NCI-H128 (cell line): Measurements from ENCODE around the gene SPEG.

Experiments
- DNase-seq: peaks from one replicate; lab custom pipeline; 2025; ENCODE audit not compliant: unreplicated experiment; lab: John Stamatoyannopoulos, UW

SPEG gene

DNA sequence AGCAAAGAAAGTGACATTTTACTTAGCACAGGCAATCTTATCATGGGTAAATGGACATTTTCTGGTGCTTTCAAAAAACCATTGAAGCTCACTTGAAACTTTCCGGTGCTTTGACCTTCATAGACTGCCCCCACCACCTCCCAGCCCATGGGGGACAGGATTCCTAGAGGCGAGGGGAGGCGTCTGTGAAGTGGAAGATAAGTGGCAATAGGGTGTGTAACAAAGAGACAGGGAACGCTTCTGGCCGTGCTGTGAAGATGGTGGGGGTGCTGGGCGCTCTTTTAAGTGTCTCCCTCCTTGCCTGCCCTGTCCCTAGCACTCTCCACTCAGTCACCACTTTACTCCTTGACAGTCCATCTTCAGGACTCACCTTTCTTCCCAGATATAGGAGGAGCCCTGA, 40.6 kb downstream of the SPEG start:
- no peak for DNase-seq

DNA sequence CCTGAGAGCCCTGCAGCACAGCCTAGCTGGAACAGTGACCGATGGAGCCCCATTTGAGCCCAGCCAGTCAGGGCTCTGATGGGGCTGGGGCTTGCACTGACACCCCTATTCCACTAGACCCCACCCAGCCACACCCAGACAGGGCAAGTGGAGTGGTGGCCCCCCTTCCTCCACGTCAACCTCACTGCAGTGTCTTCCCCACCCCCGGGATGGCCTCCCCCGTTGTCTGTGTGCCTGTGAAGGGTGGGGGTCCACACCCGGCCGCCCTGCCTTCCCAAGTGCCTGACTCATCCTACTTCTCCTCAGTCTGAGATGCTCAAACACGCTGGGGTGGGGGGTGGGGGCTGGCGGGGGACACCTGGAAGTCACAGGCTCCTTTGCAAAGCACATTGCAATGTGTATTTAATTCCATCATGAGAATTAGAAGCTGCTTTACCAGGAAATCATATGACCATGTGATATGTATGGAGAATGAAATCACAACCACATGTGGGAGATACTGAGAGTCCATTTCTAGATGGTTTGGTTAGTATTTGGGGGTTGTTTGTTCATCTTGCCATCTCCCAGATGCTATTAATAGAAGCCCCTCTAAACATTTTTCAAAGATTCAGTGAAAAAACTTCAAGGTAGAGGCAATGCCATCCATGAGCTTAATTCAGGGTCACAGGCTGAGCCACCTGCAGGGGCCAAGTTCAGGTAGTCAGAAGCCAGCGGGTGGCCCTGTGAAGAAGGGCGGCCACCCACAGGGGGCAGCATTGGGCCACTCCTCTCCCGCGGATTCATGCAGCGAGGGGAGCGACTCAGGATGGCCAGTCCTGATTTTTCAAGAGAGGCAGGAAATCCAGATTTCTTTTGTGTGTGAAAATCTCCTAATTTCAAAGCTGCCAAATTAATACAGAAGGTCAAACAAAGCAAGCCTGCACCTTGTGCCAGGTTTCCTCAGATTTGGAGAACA, 41.3 kb downstream of the SPEG start:
- no peak for DNase-seq

DNA sequence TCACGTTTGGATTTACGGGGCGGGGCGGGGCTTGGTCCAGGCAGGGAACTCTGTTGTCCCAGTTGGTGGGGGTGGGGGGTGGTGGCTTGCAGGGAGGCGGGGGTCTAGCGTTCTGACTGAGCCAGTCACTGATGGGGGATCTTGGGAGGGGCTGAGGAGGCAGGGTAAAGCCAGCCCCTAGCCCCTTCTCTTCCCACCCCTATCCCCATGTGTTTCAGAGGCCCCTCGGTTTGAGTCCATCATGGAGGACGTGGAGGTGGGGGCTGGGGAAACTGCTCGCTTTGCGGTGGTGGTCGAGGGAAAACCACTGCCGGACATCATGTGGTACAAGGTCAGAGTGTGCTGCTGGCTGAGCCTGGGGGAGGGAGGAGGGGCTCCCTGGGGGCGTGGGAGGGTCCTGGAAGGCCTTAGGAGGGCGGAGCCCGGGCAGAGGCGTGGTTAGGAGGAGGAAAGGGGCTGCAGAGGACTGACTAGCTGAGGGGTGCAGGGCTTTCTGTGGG, 42.1 kb downstream of the SPEG start:
- no peak for DNase-seq

DNA sequence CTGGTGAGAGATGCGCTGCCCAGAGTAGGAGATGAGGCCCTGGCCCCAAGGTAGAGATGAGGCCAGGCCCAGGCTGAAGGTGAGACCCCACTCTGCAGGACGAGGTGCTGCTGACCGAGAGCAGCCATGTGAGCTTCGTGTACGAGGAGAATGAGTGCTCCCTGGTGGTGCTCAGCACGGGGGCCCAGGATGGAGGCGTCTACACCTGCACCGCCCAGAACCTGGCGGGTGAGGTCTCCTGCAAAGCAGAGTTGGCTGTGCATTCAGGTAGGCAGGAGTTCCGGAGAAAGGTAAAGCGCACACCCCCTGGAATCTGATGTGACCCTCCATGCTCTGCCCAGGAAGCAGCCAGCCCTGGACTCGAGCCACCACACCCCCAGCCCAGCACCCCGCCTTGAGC, 42.5 kb downstream of the SPEG start:
- DNase-seq = no peak

DNA sequence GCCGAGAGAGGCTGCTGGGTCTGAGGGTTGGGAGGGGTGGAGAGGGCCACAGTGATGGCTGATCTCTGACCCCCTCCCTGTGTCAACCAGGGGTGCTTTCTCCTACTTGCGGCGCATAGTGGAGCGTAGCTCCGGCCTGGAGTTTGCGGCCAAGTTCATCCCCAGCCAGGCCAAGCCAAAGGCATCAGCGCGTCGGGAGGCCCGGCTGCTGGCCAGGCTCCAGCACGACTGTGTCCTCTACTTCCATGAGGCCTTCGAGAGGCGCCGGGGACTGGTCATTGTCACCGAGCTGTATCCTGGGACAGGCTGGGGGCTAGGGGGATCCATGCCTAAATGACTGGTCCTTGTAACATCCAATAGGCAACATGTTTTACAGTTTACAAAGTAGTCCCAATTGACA, 43.2 kb downstream of the SPEG start:
- no peak for DNase-seq

DNA sequence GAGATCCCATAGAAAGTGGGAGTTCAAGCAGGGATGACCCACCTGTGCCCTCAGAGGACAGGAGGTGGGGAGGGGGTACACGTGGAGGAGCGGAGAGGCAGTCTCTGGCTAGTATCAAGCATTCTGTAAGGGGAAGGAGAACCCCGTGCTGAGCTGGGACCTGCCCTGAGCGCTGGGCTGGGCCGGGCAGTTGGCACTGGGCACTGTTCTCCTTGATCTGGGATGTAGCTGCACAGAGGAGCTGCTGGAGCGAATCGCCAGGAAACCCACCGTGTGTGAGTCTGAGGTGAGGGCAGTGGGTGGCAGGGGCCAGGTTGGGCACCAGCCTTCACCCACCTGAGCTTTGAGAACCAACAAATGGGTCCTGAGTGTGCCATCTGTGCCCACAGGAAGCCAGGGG, 44.3 kb downstream of the SPEG start:
- DNase-seq = no peak

DNA sequence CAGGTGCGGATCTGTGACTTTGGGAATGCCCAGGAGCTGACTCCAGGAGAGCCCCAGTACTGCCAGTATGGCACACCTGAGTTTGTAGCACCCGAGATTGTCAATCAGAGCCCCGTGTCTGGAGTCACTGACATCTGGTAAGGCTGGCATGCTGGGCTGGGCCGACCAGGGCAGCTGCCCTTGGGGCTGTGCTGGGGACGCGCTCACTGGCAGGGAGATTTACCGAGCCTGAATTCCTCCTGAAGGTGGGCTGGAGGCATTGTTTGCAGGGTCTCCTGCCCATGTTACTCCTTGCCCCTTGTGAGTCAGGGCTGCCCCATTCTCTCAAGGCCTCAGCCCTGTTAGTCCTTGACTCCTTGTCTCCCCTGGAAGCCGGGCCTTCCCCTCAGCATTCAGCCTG, 45.4 kb downstream of the SPEG start:
- DNase-seq = no peak

DNA sequence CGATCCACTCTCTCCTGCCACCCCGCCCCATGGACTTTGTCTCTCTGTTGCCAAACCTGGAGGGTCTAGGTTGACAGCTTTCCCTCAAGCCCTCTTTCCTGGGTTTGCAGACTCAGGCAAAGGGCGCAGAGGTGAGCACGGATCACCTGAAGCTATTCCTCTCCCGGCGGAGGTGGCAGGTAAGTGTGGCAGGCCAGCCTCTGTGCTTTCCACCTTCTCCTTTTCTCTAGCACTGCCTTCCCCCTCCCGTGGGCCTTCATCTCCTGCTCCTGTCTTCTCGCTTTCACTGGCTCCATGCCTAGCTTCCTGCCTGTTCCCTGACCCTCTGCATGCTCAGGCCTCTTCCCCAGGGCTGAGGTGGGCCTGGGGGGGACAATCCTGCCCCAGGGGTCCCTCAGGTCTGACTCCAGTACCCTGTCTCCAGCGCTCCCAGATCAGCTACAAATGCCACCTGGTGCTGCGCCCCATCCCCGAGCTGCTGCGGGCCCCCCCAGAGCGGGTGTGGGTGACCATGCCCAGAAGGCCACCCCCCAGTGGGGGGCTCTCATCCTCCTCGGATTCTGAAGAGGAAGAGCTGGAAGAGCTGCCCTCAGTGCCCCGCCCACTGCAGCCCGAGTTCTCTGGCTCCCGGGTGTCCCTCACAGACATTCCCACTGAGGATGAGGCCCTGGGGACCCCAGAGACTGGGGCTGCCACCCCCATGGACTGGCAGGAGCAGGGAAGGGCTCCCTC, 48.2 kb downstream of the SPEG start:
- no peak for DNase-seq

DNA sequence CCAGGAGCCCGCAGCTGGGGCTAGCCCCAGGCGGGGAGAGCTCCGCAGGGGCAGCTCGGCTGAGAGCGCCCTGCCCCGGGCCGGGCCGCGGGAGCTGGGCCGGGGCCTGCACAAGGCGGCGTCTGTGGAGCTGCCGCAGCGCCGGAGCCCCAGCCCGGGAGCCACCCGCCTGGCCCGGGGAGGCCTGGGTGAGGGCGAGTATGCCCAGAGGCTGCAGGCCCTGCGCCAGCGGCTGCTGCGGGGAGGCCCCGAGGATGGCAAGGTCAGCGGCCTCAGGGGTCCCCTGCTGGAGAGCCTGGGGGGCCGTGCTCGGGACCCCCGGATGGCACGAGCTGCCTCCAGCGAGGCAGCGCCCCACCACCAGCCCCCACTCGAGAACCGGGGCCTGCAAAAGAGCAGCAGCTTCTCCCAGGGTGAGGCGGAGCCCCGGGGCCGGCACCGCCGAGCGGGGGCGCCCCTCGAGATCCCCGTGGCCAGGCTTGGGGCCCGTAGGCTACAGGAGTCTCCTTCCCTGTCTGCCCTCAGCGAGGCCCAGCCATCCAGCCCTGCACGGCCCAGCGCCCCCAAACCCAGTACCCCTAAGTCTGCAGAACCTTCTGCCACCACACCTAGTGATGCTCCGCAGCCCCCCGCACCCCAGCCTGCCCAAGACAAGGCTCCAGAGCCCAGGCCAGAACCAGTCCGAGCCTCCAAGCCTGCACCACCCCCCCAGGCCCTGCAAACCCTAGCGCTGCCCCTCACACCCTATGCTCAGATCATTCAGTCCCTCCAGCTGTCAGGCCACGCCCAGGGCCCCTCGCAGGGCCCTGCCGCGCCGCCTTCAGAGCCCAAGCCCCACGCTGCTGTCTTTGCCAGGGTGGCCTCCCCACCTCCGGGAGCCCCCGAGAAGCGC, 49.1 kb downstream of the SPEG start:
- DNase-seq = no peak

DNA sequence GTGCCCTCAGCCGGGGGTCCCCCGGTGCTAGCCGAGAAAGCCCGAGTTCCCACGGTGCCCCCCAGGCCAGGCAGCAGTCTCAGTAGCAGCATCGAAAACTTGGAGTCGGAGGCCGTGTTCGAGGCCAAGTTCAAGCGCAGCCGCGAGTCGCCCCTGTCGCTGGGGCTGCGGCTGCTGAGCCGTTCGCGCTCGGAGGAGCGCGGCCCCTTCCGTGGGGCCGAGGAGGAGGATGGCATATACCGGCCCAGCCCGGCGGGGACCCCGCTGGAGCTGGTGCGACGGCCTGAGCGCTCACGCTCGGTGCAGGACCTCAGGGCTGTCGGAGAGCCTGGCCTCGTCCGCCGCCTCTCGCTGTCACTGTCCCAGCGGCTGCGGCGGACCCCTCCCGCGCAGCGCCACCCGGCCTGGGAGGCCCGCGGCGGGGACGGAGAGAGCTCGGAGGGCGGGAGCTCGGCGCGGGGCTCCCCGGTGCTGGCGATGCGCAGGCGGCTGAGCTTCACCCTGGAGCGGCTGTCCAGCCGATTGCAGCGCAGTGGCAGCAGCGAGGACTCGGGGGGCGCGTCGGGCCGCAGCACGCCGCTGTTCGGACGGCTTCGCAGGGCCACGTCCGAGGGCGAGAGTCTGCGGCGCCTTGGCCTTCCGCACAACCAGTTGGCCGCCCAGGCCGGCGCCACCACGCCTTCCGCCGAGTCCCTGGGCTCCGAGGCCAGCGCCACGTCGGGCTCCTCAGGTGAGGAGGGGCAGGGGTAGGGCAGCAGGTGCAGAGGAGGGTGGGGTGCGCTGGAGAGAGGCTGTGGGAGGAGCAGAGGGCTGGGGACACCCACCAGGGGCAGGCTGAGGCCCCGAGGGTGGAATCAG, 49.9 kb downstream of the SPEG start:
- DNase-seq = no peak

DNA sequence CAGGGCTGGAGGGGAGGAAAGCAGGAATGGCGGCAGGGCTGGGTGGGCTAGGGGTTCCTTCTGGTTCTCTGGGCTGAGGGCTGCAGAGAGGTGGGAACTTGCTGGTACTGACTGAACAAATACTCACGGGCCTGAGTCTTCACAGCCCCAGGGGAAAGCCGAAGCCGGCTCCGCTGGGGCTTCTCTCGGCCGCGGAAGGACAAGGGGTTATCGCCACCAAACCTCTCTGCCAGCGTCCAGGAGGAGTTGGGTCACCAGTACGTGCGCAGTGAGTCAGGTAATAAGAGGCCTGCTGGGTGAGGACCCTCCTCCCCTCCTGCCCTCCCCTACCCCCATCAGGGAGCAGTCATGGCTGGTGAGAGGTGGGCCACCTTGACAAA, 50.5 kb downstream of the SPEG start:
- DNase-seq = no peak

DNA sequence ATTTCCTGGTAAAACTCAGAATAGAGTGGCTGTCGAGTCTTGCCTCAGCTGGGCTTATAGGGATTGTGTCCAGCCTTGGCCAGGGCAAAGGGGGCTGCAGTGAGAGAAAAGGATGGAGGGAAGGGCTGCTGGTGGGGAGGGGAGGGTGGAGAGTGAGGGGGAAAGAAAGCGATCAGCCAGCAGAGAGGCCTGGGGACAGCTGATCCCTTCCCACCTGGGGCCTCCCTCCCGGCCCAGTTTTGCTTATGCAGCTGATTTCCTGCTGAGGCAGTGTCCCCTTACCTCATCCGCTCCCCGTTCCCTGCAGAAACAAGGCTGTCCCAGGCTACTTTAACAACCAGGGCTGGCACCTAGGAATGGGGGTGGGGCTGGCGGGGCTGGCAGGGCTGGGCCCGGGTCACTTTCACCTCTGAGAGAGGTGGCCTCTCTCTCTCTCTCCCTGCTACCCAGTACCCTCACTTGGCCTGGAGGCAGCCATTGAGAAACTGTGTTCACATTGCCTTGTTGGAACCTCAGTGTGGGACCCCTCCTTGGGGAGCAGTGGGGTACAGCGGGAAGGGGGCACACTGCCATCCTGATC, 51.8 kb downstream of the SPEG start:
- no peak for DNase-seq

DNA sequence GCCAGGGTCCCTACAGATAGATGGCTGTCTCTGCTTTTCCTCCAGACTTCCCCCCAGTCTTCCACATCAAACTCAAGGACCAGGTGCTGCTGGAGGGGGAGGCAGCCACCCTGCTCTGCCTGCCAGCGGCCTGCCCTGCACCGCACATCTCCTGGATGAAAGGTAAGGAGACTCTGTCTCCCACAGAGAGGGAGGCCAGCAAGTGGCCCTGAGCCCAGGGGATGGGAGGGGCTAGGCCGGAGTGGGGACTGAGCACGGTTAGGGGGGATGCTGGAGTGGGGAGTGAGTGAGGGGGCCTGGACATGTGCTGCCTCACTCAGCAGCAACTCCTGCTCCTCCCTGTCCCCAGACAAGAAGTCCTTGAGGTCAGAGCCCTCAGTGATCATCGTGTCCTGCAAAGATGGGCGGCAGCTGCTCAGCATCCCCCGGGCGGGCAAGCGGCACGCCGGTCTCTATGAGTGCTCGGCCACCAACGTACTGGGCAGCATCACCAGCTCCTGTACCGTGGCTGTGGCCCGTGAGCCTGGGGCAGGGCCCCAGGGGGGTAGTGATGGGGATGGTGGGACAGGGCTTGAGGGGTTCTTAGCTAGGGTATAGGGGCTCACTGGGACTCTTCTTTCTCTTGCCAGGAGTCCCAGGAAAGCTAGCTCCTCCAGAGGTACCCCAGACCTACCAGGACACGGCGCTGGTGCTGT, 53.7 kb downstream of the SPEG start:
- no peak for DNase-seq

DNA sequence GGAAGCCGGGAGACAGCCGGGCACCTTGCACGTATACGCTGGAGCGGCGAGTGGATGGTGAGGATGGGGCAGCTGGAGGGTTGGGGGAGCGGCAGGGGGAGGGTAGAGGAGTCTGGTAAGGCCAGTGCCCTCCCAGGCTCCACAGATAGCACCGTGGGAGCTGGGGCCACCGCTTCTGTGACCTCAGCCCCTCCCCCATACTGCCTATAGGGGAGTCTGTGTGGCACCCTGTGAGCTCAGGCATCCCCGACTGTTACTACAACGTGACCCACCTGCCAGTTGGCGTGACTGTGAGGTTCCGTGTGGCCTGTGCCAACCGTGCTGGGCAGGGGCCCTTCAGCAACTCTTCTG, 54.2 kb downstream of the SPEG start:
- no peak for DNase-seq

DNA sequence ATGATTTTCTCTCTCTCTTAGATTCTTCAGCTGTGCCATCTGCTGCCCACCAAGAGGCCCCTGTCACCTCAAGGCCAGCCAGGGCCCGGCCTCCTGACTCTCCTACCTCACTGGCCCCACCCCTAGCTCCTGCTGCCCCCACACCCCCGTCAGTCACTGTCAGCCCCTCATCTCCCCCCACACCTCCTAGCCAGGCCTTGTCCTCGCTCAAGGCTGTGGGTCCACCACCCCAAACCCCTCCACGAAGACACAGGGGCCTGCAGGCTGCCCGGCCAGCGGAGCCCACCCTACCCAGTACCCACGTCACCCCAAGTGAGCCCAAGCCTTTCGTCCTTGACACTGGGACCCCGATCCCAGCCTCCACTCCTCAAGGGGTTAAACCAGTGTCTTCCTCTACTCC, 54.7 kb downstream of the SPEG start:
- no peak for DNase-seq

DNA sequence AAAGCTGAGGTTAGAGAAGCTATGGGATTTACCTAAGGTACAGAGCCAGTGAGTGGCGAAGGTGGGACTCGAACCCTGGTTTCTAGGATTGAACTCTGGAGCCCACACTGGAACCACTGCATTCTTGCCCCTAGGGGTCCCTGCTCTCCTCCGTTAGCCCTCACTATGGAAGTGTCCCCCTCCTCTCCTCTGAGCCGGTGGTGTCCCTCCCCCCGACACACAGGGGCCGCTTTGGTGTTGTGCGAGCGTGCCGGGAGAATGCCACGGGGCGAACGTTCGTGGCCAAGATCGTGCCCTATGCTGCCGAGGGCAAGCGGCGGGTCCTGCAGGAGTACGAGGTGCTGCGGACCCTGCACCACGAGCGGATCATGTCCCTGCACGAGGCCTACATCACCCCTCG, 55.5 kb downstream of the SPEG start:
- DNase-seq = no peak

DNA sequence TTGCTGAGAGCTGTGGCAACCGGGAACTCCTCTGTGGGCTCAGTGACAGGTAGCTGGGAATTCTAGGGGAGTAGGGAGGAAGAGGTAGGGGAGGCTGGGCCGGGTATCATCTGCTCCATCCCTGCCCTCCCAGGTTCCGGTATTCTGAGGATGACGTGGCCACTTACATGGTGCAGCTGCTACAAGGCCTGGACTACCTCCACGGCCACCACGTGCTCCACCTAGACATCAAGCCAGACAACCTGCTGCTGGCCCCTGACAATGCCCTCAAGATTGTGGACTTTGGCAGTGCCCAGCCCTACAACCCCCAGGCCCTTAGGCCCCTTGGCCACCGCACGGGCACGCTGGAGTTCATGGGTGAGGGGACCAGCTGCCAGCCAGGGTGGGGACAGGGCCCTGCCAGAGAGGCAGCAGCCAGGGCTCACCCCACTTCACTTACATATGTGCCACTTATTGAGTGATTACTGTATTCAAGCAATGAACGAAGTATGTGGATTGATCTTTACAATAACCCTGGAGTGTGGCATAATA, 56.0 kb downstream of the SPEG start:
- no peak for DNase-seq

DNA sequence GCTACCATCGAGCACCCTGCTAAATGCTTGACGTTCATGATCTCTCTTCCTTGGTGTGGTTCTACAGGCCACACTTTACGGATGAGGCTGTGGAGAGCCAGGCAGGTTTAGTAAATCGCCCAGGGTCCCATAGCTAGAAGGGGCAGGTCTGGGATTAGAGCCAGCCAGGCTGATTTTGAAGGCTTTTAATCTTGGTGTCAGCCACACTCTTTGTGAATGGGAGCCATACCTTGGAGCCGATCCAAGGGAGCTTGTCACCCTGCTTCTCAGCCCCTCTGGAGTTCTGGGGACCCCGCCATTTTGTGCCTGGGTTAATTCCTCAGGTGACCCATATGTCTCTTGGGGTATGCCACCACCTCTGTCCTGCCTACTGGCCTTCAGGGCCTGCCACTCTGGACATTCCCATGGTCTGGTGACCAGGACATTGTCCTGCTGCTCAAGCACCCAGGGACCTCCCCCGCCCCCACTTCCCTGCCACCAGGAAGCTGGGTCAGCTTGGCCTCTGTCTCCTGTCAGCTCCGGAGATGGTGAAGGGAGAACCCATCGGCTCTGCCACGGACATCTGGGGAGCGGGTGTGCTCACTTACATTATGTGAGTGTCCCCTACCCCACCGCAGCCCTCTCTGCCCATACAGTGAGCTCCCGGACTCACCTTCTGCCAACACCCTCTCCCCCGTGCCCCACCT, 56.8 kb downstream of the SPEG start:
- DNase-seq = no peak

DNA sequence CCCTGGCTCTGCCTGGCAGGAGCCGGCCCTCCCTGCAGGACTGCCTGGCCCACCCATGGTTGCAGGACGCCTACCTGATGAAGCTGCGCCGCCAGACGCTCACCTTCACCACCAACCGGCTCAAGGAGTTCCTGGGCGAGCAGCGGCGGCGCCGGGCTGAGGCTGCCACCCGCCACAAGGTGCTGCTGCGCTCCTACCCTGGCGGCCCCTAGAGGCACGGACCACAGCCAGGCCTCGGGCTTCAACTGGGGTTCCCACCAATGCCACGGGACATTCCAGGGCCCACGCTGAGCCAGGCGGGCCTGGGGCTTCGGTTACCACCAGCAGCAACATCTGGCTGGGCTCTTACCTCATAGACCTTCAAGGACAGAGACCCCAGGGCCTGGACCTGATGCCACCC, 57.9 kb downstream of the SPEG start:
- DNase-seq = no peak
